Panc1 (cell line): ENCODE results near the gene NHS. TPM values are rescaled to one million over a fixed set of nuclear protein-coding genes. Genes with fewer than 3 reads are reported as not detected.

Experiments
- ATAC-seq: fragments of 200-7000 bp; cut with Tn5 transposase; 2 replicates; pipeline ENCODE4 v1.9.1; 2020; ENCODE audit warnings: mild to moderate bottlenecking, moderate library complexity
- BruUV-seq: library from RNA; stranded (reverse); fragments of 400-500 nt; replicated peaks from 2 replicates; lab custom pipeline; 2021; lab: Mats Ljungman, UMichigan
- CTCF ChIA-PET: fragments of 300-600 bp; sonication (Branson Sonifier 250); formaldehyde crosslinking; loops from one replicate; lab custom pipeline; 2022; ENCODE audit warnings: antibody characterized with exemption; lab: Charles Lee
- POLR2A ChIA-PET: fragments of 300-600 bp; sonication (Branson Sonifier 250); formaldehyde crosslinking; loops from one replicate; lab custom pipeline; 2022; ENCODE audit warnings: antibody characterized with exemption; lab: Charles Lee
- DNase-seq: peaks from one replicate; pipeline ENCODE4 v3.0.0-alpha.2; 2010; ENCODE audit warnings: low read depth, low spot score
- H3K27ac ChIP-seq: 2 replicates; pipeline ENCODE4 v1.5.1; 2011; ENCODE audit warnings: mild to moderate bottlenecking, low read length, inconsistent platforms
- H3K27me3 ChIP-seq: fragments of 200-500 bp; sonication (Bioruptor generic); 2 replicates; pipeline ENCODE4 v1.6.0; 2014; ENCODE audit warnings: low read length, inconsistent platforms; ENCODE audit not compliant: control insufficient read depth, insufficient read depth
- H3K36me3 ChIP-seq: fragments of 200-500 bp; sonication (Bioruptor generic); 2 replicates; pipeline ENCODE4 v1.5.1; 2014; ENCODE audit warnings: inconsistent platforms, mild to moderate bottlenecking, low read length, moderate library complexity; ENCODE audit not compliant: control insufficient read depth, insufficient read depth
- H3K4me1 ChIP-seq: 2 replicates; pipeline ENCODE4 v1.5.1; 2011; ENCODE audit warnings: inconsistent platforms, mild to moderate bottlenecking, low read length, moderate library complexity; ENCODE audit not compliant: control insufficient read depth, insufficient read depth
- H3K4me3 ChIP-seq, 2 experiments: 2 replicates each; pipeline ENCODE4 v1.5.1; 2011 to 2012; ENCODE audit warnings: low read depth in 2 of 2, low read length in 2 of 2, mild to moderate bottlenecking in 2 of 2, inconsistent platforms in 1 of 2, moderate library complexity in 1 of 2
- H3K9me3 ChIP-seq: fragments of 200-500 bp; sonication (Bioruptor generic); 2 replicates; pipeline ENCODE4 v1.5.1; 2014; ENCODE audit warnings: low read depth, mild to moderate bottlenecking, inconsistent platforms, low read length, moderate library complexity; ENCODE audit not compliant: control insufficient read depth, insufficient read depth
- POLR2AphosphoS5 ChIP-seq: IDR thresholded peaks from 2 replicates; pipeline ENCODE4 v1.6.1; 2012; ENCODE audit warnings: mild to moderate bottlenecking, low read depth, low read length, moderate library complexity
- REST ChIP-seq, 2 experiments: IDR thresholded peaks; 2 replicates each; pipeline ENCODE4 v1.6.1; 2011 to 2012; ENCODE audit warnings: low read depth in 2 of 2, control low read depth in 1 of 2, low read length in 1 of 2, mild to moderate bottlenecking in 1 of 2, moderate library complexity in 1 of 2; ENCODE audit not compliant: insufficient read depth in 1 of 2
- SIN3A ChIP-seq: IDR thresholded peaks from 2 replicates; pipeline ENCODE4 v1.6.1; 2012; ENCODE audit warnings: low read depth, mild to moderate bottlenecking, low read length, moderate library complexity, borderline replicate concordance; ENCODE audit not compliant: insufficient read depth
- TCF7L2 ChIP-seq: IDR thresholded peaks from 2 replicates; pipeline ENCODE4 v1.6.1; 2011; ENCODE audit warnings: mild to moderate bottlenecking, low read depth, low read length, inconsistent platforms
- in situ Hi-C: cut with HindIII; loops from 2 replicates; pipeline ENCODE4 v1.10.0; 2016; ENCODE audit warnings: low sequenced_read_pairs, low pct_unique_long_range_greater_than_20kb
- intact Hi-C: fragments of 100-400 bp; cut with micrococcal nuclease; formaldehyde crosslinking; loops from one replicate; pipeline ENCODE4 v1.10.0; 2022; ENCODE audit not compliant: unreplicated experiment
- total RNA-seq: library from RNA; stranded (reverse); gene quantifications from one replicate; pipeline ENCODE4 v1.2.1, GENCODE V29; 2021; ENCODE audit not compliant: unreplicated experiment
- TF ChIP-seq, protein P1 (sequence below): fragments of 450-650 bp; IDR thresholded peaks from 2 replicates; pipeline ENCODE4 v1.5.1; 2017; ENCODE audit warnings: mild to moderate bottlenecking

NHS gene
- total RNA-seq, 1 experiment from 2014 or later = 0.80 TPM

- no peak for ATAC-seq
- BruUV-seq = no TSS peak
- Histone ChIP-seq H3K27me3 (no peaks in the 10 kb centered on the region), H3K9me3 (no peaks in the 10 kb centered on the region), H3K4me3 (no peak overlapping the region), H3K4me1 (no peaks in the 10 kb centered on the region), H3K27ac (no peak overlapping the region), H3K36me3 (no peaks in the 10 kb centered on the region)
- DNase-seq = no peak
- TF ChIP-seq TCF7L2 = no peak
- TF ChIP-seq SIN3A = no peak
- no peak for TF ChIP-seq REST (IDR thresholded peaks at IDR 0.05; ENCODE audit: insufficient read depth in 1 of 2, low read depth in 2 of 2, low read length in 1 of 2)
- TF ChIP-seq, protein P1, sequence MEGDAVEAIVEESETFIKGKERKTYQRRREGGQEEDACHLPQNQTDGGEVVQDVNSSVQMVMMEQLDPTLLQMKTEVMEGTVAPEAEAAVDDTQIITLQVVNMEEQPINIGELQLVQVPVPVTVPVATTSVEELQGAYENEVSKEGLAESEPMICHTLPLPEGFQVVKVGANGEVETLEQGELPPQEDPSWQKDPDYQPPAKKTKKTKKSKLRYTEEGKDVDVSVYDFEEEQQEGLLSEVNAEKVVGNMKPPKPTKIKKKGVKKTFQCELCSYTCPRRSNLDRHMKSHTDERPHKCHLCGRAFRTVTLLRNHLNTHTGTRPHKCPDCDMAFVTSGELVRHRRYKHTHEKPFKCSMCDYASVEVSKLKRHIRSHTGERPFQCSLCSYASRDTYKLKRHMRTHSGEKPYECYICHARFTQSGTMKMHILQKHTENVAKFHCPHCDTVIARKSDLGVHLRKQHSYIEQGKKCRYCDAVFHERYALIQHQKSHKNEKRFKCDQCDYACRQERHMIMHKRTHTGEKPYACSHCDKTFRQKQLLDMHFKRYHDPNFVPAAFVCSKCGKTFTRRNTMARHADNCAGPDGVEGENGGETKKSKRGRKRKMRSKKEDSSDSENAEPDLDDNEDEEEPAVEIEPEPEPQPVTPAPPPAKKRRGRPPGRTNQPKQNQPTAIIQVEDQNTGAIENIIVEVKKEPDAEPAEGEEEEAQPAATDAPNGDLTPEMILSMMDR = no peak
- no peak for TF ChIP-seq POLR2AphosphoS5
- ChIA-PET POLR2A (no interaction called here), CTCF (no interaction called here)
- intact Hi-C loops = no loop called here
- in situ Hi-C loops = no loop called here
Measured at GRCh38 chrX:17617806-17618205, 242.8 kb downstream of the NHS start.

GRCh38 chrX:17621566-17622270 is 246.7 kb downstream of the NHS start:
- no peak overlapping the region for H3K27ac ChIP-seq

More at GRCh38 chrX:17621566-17622270, 246.7 kb downstream of the NHS start:
- CTCF ChIA-PET = no interaction called here
- H3K4me3 ChIP-seq = no peak overlapping the region
- in situ Hi-C loops = no loop called here
- TF ChIP-seq SIN3A (no peak), TCF7L2 (no peak), POLR2AphosphoS5 (no peak), REST (IDR thresholded peaks at IDR 0.05; ENCODE audit: insufficient read depth in 1 of 2, low read depth in 2 of 2, low read length in 1 of 2) (no peak)
- TF ChIP-seq, protein P1 = no peak
- ATAC-seq = no peak
- intact Hi-C loops = no loop called here
- no peaks in the 10 kb centered on the region for H3K9me3 ChIP-seq
- H3K4me1 ChIP-seq = no peaks in the 10 kb centered on the region
- H3K27me3 ChIP-seq = no peaks in the 10 kb centered on the region
- BruUV-seq = no TSS peak
- POLR2A ChIA-PET = no interaction called here
- no peaks in the 10 kb centered on the region for H3K36me3 ChIP-seq
- DNase-seq = no peak
